Fibroblast of mammary gland (primary cell): ENCODE data around the gene DCDC1.

Experiments
- DNase-seq: peaks from one replicate; pipeline ENCODE4 v3.0.0-alpha.2; 2010; ENCODE audit warnings: low read depth
- H3K4me3 ChIP-seq: 2 replicates; pipeline ENCODE4 v1.5.1; 2011; ENCODE audit warnings: low read depth, mild to moderate bottlenecking, low read length, moderate library complexity; ENCODE audit not compliant: control insufficient read depth
- TF ChIP-seq, protein P1 (sequence below): conservative IDR thresholded peaks from 2 replicates; pipeline ENCODE4 v1.5.1; 2011; ENCODE audit warnings: low read depth, low read length, inconsistent platforms; ENCODE audit not compliant: control insufficient read depth, insufficient read depth

DCDC1 gene

DNA sequence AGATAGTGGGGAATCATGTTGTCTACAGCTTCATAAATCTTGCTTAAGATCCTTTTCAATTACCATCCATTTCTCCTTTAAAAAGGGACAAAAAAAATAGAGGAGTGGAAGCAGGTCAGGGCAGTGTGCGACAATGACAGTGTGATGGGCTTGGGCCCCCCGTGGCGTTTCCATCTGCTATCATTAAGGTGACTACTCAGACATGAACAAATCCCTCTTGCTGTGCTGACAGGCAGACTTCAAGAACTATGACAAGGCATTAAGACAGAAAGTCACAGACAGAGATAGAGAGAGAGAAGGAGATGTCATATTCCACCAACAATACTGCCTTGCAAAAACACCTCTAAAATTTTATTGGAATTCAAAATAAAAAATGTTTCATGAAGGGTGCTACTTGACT is 263.2 kb downstream of the DCDC1 start:
- TF ChIP-seq, protein P1, sequence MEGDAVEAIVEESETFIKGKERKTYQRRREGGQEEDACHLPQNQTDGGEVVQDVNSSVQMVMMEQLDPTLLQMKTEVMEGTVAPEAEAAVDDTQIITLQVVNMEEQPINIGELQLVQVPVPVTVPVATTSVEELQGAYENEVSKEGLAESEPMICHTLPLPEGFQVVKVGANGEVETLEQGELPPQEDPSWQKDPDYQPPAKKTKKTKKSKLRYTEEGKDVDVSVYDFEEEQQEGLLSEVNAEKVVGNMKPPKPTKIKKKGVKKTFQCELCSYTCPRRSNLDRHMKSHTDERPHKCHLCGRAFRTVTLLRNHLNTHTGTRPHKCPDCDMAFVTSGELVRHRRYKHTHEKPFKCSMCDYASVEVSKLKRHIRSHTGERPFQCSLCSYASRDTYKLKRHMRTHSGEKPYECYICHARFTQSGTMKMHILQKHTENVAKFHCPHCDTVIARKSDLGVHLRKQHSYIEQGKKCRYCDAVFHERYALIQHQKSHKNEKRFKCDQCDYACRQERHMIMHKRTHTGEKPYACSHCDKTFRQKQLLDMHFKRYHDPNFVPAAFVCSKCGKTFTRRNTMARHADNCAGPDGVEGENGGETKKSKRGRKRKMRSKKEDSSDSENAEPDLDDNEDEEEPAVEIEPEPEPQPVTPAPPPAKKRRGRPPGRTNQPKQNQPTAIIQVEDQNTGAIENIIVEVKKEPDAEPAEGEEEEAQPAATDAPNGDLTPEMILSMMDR, result no peak
- DNase-seq, result no peak
- no peak overlapping the region for H3K4me3 ChIP-seq

DNA sequence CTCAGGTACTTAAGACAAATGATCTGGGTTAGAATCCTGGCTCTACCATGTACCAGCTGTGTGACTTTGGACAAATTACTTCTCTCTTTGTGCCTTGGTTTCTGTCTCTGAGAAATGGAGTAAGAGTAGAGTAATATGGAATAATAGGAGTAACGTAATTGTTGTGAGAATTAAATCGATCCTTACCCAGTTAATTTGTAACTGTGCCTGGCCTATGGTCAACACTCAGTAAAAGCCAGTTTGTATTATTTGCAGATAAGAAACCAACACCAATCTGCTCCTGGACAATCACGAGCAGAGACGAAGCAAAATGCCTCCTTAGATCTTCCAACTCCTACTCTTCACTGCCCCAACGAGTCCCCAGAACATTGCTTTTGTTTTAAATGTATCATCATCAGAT is 266.7 kb downstream of the DCDC1 start:
- TF ChIP-seq, protein P1, result no peak
- DNase-seq, result no peak
- H3K4me3 ChIP-seq, result no peak overlapping the region

GRCh38 chr11:31102316-31102715 is 267.2 kb downstream of the DCDC1 start:
- TF ChIP-seq, protein P1, result no peak
- no peak overlapping the region for H3K4me3 ChIP-seq
- DNase-seq, result no peak

DNA sequence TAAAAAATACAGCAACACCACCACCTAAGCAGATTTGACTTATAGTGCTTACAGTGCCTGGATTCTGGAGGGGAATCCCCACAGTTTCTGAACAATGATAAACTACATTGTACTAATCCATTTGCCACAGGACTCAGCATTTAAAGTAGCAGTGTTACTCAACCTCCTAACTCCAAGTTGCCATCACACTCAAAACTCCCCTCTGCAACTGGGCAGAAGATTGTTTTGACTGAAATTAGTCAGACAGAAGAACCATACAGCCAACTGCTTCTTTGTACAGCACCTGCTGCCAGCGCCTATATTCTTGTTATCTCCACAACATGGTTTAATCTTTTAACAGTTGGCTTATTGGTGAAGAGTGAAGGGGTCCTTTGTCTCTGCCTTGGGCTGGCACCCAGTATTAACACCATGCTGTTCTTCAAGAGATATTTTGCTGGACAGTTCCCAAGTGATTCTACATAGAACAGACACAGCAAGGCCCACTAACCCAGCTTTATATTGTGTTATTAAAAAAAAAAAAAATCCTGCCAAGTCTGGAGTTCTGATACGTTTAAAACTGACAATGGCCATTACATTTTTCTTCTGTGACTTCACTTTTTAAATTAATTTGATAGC is 273.2 kb downstream of the DCDC1 start:
- no peak for DNase-seq
- TF ChIP-seq, protein P1, result no peak

DNA sequence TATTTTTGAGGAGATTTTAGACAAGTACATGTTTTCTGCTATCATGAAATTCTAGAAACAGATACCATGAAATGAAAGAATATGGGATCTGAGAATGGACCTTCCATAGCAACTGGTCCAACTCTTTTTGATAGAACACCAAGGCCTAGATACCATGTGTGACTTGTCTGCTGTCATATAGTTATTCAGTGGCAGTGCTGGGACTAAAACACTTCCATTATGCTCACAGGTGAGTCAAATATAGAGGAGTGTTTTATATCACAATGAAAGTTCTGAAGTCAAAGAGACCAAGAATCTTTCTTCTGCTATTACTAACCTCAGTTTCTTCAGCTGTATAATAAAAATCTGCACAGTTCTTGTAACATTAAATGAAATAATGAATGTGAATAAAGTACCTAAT is 276.9 kb downstream of the DCDC1 start:
- TF ChIP-seq, protein P1, result no peak
- DNase-seq, result no peak
- no peak overlapping the region for H3K4me3 ChIP-seq

More for the DNA sequence above, 273.2 kb downstream of the DCDC1 start:
- H3K4me3 ChIP-seq, result no peak overlapping the region

- DNase-seq, result no peak
- H3K4me3 ChIP-seq, result no peak overlapping the region
- TF ChIP-seq, protein P1, result no peak
Observed at GRCh38 chr11:31089117-31089516, 280.4 kb downstream of the DCDC1 start.
